AG09309 (cell line): Measurements from ENCODE around the gene IPO11.

Source experiments
- DNase-seq: peaks from one replicate; pipeline ENCODE4 v3.0.0-alpha.2; 2010; ENCODE audit warnings: low read depth
- H3K4me3 ChIP-seq: 2 replicates; pipeline ENCODE4 v1.5.1; 2011; ENCODE audit warnings: mild to moderate bottlenecking, low read depth, low read length, moderate library complexity; ENCODE audit not compliant: control insufficient read depth
- TF ChIP-seq, protein P1 (sequence below): IDR thresholded peaks from 2 replicates; pipeline ENCODE4 v1.5.1; 2011; ENCODE audit warnings: mild to moderate bottlenecking, low read depth, low read length, inconsistent platforms; ENCODE audit not compliant: insufficient read depth, control insufficient read depth; ENCODE audit errors: missing control alignments

IPO11 gene

DNA sequence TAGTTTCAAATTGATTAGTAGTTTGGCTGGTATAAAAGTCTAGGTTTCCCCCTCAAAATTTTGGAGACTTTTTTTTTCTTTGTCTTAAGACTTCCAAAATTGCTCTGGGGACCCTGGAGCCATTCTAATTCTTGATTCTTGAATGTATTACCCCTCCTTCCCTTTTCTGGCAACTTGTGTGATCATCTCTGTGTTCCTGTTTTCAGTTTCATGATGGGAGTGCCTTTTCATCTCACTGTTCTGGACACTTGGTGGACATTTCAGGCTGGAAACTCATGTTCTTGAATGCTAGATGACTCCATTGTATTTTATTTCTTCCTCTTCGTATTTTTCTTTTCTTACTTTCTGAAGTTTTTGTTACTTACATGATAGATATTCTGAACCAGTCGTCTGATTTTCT is 108.8 kb downstream of the IPO11 start:
- DNase-seq, result no peak
- TF ChIP-seq, protein P1, sequence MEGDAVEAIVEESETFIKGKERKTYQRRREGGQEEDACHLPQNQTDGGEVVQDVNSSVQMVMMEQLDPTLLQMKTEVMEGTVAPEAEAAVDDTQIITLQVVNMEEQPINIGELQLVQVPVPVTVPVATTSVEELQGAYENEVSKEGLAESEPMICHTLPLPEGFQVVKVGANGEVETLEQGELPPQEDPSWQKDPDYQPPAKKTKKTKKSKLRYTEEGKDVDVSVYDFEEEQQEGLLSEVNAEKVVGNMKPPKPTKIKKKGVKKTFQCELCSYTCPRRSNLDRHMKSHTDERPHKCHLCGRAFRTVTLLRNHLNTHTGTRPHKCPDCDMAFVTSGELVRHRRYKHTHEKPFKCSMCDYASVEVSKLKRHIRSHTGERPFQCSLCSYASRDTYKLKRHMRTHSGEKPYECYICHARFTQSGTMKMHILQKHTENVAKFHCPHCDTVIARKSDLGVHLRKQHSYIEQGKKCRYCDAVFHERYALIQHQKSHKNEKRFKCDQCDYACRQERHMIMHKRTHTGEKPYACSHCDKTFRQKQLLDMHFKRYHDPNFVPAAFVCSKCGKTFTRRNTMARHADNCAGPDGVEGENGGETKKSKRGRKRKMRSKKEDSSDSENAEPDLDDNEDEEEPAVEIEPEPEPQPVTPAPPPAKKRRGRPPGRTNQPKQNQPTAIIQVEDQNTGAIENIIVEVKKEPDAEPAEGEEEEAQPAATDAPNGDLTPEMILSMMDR, result no peak
- H3K4me3 ChIP-seq, result no peak overlapping the region

DNA sequence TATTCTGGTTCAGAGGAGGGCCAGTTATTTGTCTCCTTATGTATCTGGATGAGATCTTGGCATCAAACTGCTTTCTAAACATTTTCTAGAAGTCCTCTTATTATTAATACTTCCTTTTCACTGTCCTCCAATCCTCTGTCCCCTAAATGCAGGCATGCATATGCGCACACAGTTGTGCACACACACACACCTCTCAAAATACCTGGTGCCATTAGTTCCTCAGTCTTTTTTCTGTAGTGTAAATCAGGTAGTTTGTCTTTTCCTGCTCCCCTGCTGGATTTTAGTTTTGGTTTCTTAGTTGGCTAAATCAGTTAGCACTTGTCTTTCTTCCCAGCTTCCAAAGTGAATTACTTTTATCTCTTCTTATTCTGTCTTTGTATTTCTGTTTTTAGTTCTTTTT is 110.2 kb downstream of the IPO11 start:
- DNase-seq, result no peak
- TF ChIP-seq, protein P1, result no peak
- no peak overlapping the region for H3K4me3 ChIP-seq

DNA sequence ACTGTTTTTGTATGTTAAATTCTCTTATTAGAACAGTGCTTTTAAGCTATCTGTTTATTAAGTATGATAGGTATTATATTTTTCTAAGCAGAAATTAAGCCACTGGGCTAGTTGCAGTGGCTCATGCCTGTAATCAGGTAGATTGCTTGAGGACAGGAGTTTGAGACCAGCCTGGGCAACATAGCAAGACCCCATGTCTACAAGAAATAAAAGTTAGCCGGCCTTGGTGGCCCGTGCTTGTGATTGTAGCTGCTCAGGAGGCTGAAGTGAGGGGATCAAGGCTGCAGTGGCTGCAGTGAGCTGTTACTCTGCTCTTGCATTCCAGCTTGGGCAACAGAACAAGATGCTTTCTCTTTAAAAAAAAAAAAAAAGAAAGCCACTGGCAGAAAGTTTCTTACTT is 121.0 kb downstream of the IPO11 start:
- DNase-seq, result no peak

DNA sequence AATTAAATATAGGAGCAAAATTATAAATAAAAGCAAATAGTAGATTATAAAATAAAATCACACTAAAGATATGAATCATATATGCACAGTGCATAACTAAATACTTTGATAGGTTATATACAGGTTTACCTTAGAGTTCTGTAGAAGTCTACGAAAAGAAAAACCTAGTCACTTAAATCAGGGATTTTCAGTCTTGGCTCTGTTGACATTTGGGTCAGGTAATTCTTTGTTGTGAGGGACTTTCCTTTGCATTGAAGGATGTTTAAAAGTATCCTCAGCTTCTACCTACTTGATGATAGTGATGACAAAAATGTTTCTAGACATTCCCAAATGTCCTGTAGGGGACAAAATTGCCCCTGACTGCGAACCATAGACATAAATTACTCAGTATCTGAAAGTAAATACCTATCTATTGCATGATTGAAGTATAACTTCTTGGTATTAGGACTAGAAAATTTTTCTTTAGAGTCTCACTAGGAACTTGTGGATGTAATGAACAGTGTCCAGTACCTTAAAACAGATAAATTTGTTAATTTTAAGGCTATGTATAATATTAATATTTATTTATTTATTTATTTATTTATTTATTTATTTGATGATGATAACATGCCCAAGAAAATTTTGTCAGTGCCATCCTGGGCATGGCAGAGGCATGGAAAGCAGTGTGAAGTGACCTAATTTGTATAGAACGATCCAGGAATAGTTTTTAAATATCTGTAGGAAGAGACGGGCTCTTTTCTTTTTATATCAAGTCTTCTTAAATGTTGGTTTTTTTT is 122.1 kb downstream of the IPO11 start:
- no peak overlapping the region for H3K4me3 ChIP-seq
- DNase-seq, result no peak
- TF ChIP-seq, protein P1, result no peak

More for the DNA sequence above, 121.0 kb downstream of the IPO11 start:
- no peak overlapping the region for H3K4me3 ChIP-seq
- TF ChIP-seq, protein P1, result no peak

DNA sequence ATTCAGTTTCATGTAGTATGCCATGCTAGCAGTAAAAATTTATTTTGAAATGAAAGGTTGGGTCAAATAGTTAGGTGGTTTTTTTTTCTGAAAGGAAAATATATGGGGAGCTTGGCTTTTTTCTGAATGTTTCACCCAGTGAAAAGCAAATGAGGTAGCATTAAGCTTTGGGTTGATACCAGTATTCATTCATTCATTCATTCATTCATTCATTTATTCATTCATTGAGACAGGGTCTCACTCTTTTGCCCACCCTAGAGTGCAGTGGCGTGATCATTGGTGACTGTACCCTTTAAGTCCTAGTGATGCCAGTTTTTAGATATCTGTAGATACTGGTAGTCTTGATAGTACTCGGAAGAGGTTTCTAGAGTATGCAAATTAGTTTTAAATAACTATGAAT is 123.7 kb downstream of the IPO11 start:
- no peak for DNase-seq
- no peak overlapping the region for H3K4me3 ChIP-seq
- TF ChIP-seq, protein P1, result no peak

DNA sequence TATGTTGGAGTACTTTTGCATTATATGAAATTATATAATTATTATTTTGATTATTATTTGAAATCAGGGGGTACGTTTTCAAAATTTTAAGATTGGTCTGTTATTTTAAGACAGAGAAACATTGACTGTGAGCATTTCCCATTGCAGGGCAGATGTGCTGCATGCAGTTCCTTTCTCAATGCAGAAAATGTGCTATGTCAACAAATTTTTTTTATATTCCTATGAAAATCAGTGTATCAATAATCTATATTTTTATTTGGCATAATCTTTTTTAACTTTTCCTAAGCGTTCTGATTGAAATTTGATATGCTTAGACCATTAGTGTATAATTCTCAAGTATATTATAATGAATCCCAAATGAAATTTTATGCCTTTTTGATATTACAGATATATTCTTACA is 124.2 kb downstream of the IPO11 start:
- no peak for DNase-seq
- TF ChIP-seq, protein P1, result no peak
- no peak overlapping the region for H3K4me3 ChIP-seq
